Naive thymus-derived CD8-positive, alpha-beta T cell (primary cell): ENCODE results near the gene TCF7L1. TPM values are rescaled to one million over a fixed set of nuclear protein-coding genes. Genes with fewer than 3 reads are reported as not detected.
"Not testable (repeated sequence)": the region's sequence is repeated elsewhere in the genome, so short reads cannot be mapped to it uniquely, and the experiment has no call there.

ENCODE experiments used
- ATAC-seq, 2 donors: fragments of 150-1000 bp; cut with Tn5 transposase in 1 of 2; sonication (Bioruptor Pico), chemical (Tn5 transposase) in 1 of 2; 1 replicate in 1 of 2; 2 replicates in 1 of 2; pipeline ENCODE4 v1.10.0; 2021; ENCODE audit warnings: mild to moderate bottlenecking in 2 of 2, moderate library complexity in 2 of 2
- POLR2A ChIA-PET: fragments of 350-600 bp; sonication (Branson Sonifier 250); formaldehyde crosslinking; loops from one replicate; lab custom pipeline; 2021; ENCODE audit warnings: antibody characterized with exemption; lab: Charles Lee
- DNase-seq, 10 donors: peaks; one replicate each; pipeline versions ENCODE4 v3.0.0 to v3.0.0-alpha.2; 2020 to 2022
- H3K27ac Mint-ChIP-seq, 10 donors: one replicate each; pipeline ENCODE4 v1.8.0; 2020 to 2022; ENCODE audit warnings: mild to moderate bottlenecking in 10 of 10, mixed read lengths in 10 of 10, moderate library complexity in 4 of 10, inconsistent platforms in 1 of 10
- H3K27me3 Mint-ChIP-seq, 5 donors: one replicate each; pipeline ENCODE4 v1.8.0; 2021 to 2022; ENCODE audit warnings: mixed read lengths in 5 of 5
- H3K36me3 Mint-ChIP-seq, 3 donors: one replicate each; pipeline ENCODE4 v1.8.0; 2020 to 2022; ENCODE audit warnings: mixed read lengths in 3 of 3, mild to moderate bottlenecking in 2 of 3, inconsistent platforms in 1 of 3
- H3K4me1 Mint-ChIP-seq, 4 donors: one replicate each; pipeline ENCODE4 v1.8.0; 2021 to 2022; ENCODE audit warnings: mixed read lengths in 4 of 4
- H3K4me3 Mint-ChIP-seq, 10 donors: one replicate each; pipeline ENCODE4 v1.8.0; 2020 to 2022; ENCODE audit warnings: mild to moderate bottlenecking in 10 of 10, mixed read lengths in 10 of 10, moderate library complexity in 6 of 10, inconsistent platforms in 1 of 10
- H3K9me3 Mint-ChIP-seq, 9 donors: one replicate each; pipeline ENCODE4 v1.8.0; 2020 to 2022; ENCODE audit warnings: mixed read lengths in 9 of 9, mild to moderate bottlenecking in 3 of 9, inconsistent platforms in 1 of 9, moderate library complexity in 1 of 9
- polyA plus RNA-seq, 3 donors: library from polyadenylated mRNA; unstranded; fragments of 300-500 nt; fragmentation: Illumina TruSeq; gene quantifications; one replicate each; pipeline ENCODE4 v1.2.3, GENCODE V29; 2021
- total RNA-seq, 8 experiments: library from RNA in 2 of 8; stranded (reverse) in 2 of 8; gene quantifications; one replicate each; pipeline ENCODE4 v1.2.3 and lab custom pipeline; 2021 to 2026

TCF7L1 gene
- total and polyA plus RNA-seq, 5 experiments from 2014 or later = 0.08 to 0.09 TPM; not detected in 3

DNA sequence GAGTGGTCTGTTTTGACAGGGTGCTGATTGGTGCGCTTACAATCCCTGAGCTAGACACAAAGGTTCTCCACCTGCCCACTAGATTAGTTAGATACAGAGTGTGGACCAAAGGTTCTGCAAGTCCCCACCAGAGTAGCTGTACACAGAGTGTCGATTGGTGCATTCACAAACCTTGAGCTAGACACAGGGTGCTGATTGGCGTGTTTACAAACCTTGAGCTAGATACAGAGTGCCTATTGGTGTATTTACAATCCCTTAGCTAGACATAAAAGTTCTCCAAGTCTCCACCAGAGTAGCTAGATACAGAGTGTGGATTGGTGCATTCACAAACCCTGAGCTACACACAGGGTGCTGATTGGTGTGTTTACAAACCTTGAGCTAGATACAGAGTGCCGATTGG is 200.7 kb downstream of the TCF7L1 start:
- H3K27me3 Mint-ChIP-seq, H3K4me1 Mint-ChIP-seq, H3K4me3 Mint-ChIP-seq, H3K36me3 Mint-ChIP-seq, H3K9me3 Mint-ChIP-seq, DNase-seq, H3K27ac Mint-ChIP-seq, ATAC-seq: not testable (repeated sequence)
- POLR2A ChIA-PET = interaction anchor here (4.3 kb wide), 1 partner anchor 21 kb away, joined by 13 read pairs; the partner anchor contains the start of genes ELMOD3 and RETSAT

DNA sequence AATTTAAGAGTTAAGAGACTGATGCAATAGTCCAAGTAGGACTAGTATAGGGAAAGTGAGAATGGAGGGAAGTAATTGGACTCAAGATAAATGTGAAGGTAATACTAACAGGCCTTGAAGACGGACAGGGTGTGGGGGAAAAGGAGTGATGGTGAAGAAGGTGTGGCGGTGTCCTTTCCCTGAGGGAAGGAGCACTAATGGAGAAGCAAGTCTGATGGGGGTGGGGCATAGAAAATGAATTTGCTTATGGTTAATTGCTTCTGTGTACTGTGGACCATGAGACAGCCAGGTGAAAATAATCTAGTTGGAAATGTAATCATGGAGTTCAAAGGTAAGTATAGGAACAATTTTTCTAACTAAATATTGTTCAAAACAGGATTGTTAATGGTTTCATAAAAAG is 201.7 kb downstream of the TCF7L1 start:
- no peaks in the 10 kb centered on the region for H3K27me3 Mint-ChIP-seq
- DNase-seq (no peak), ATAC-seq (no peak)
- H3K4me3 Mint-ChIP-seq = no peak overlapping the region
- POLR2A ChIA-PET = no interaction called here
- H3K4me1 Mint-ChIP-seq = peaks cover 0 to 2% (median 0%) of the 10 kb centered on the region in 4 donors
- H3K9me3 Mint-ChIP-seq = no peaks in the 10 kb centered on the region
- H3K27ac Mint-ChIP-seq = peak overlapping the region in 2 of 10 donors; percentile 22 to 24
- no peaks in the 10 kb centered on the region for H3K36me3 Mint-ChIP-seq

DNA sequence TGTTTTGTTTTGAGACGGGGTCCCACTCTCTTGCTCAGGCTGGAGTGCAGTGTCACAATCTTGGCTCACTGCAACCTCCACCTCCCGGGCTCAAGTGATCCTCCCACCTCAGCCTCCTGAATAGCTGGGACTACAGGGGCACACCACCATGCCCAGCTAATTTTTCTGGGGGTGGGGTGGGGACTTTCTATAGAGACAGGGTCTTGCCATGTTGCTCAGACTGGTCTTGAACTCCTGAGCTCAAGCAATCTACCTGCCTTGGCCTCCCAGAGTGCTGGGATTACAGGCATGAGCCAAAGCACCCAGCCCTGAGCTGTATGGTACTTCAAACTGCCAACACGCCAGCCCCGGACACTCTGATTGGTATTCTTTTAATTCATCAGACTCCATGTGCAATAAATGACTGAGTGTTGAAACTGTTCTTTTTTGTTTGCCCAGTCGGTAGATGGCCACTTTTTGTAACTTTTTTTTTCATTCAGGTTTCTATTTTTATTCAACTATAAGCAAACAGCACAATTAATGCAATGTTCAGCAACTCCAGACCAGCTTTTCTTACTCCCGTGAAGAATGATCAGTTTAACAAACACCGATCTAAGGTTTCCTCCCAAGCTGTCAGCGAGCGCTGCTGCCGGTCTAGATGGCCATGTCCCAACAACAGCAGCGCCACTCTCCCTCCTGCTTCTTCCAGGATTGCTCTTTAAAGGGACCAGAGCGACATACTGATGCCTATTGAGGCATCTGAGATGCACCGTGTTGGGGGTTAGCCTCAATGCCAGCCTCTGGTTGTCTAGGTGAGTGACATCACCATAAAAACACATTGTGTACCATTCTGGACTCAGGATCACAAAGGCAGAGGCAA is 207.1 kb downstream of the TCF7L1 start:
- Mint-ChIP-seq H3K27me3 (no peaks in the 10 kb centered on the region), H3K36me3 (peaks cover 0 to 24% (median 15%) of the 10 kb centered on the region in 3 donors), H3K27ac (no peak overlapping the region), H3K9me3 (no peaks in the 10 kb centered on the region), H3K4me1 (no peaks in the 10 kb centered on the region), H3K4me3 (no peak overlapping the region)
- POLR2A ChIA-PET = no interaction called here
- DNase-seq = no peak
- no peak for ATAC-seq

DNA sequence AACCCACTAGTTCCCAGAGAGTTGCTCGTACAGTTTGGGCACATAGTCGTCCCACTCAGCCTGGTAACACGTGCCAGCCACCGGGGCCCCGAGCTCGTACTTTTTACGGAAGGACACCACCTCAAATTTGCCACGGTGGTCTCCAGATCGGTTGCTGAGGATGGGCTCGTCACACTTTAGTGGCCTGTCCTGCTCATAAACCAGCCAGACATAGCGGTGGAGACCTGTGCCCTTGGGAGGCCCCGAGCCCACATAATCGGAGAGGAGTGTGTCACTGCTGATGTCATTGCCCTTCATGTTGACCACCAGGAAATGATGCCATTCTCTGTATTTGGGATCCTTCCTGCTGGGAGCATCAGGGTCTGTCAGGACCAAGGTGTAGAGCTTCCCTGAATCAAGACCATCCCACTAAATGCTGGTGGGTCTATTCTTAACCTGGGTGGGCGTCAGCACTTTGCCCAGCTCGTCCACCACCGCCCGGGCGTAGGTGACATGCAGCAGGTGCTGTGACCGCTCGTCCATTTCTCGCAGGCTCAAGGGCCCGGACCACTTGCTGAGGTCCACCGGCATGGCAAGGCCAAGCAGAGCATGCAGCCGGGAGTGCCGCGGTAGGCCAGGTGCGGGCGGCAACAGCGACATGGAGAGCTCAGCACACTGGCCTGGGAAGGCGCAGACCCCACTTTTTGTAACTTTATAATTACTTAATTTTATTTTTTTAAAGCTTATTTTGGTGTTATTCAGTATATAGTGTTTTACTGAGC is 208.3 kb downstream of the TCF7L1 start:
- Mint-ChIP-seq H3K4me3 (no peak overlapping the region), H3K36me3 (peaks cover 0 to 36% (median 22%) of the 10 kb centered on the region in 3 donors), H3K27me3 (no peaks in the 10 kb centered on the region), H3K27ac (no peak overlapping the region), H3K4me1 (no peaks in the 10 kb centered on the region), H3K9me3 (no peaks in the 10 kb centered on the region)
- ATAC-seq (no peak), DNase-seq (no peak)
- POLR2A ChIA-PET = interaction anchor here (1.3 to 1.7 kb wide), 2 partner anchors 13 to 15 kb away, joined by 5 to 6 read pairs; partner anchors contain the start of genes ELMOD3 and RETSAT

DNA sequence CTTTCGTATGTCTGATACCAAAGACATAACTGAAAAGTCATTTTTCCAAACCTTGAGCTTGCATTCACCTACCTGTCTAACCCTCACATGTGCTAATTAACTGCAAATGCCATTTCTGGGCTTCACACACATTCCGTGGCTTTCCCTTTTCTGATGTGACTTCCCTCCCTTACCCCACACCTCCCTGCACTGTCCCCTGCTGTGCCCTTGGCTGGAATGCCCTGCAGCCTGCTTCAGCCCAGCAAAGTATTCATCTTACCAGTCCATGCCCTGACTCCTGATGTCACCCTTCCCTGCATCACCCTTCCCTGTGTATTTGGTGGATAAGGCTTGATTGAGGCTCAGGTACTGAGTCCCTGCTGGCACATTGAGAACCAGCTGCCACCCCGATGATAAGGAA is 209.0 kb downstream of the TCF7L1 start:
- Mint-ChIP-seq H3K4me3 (no peak overlapping the region), H3K27me3 (no peaks in the 10 kb centered on the region), H3K36me3 (peaks cover 0 to 43% (median 27%) of the 10 kb centered on the region in 3 donors), H3K9me3 (no peaks in the 10 kb centered on the region), H3K4me1 (no peaks in the 10 kb centered on the region), H3K27ac (peak overlapping the region in 1 of 10 donors; percentile 46)
- ATAC-seq (no peak), DNase-seq (no peak)
- POLR2A ChIA-PET = interaction anchor here (1.3 to 1.7 kb wide), 2 partner anchors 12 to 16 kb away, joined by 5 to 6 read pairs; partner anchors contain the start of genes ELMOD3 and RETSAT

DNA sequence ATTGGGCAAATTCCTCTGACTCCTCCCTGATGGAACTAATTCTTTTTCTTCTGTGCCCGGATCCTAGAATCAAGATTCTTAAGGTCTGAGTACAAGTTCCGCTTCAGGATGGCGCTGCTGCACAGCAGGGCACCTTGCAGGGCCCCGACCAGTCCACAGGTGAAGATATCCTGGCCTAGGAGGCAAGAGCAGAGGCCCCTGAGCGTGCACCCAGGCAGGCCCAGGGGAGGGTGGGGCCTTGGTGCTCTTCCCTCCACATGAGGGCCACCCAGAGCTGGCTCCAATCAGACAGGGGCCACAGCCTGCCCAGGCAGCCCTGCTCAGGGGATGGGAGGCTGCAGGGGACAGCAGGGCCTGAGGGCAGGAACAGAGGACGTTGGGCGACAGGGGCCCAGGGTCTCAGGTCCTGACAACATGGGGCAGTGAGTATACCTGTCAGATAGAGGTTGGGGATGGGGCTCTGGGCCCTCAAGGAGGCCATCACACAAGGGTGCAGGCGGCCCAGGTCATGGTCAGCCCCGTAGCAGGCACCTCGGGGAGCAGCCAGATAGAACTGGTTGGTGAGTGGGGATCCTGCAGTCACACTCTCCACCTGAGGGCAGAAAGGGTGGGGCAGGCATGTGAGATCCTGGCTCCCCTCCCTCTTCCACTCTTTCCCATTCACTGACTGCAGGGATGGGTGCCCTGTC is 210.2 kb downstream of the TCF7L1 start:
- not testable (repeated sequence) for H3K4me1 Mint-ChIP-seq, H3K27me3 Mint-ChIP-seq, H3K9me3 Mint-ChIP-seq, DNase-seq, H3K4me3 Mint-ChIP-seq
- peak in 1 of 2 donors; percentile 20 for ATAC-seq
- H3K36me3 Mint-ChIP-seq = peaks cover 0 to 52% (median 32%) of the 10 kb centered on the region in 3 donors
- H3K27ac Mint-ChIP-seq = peak overlapping the region in 1 of 10 donors; percentile 8
- POLR2A ChIA-PET = interaction anchor here (1.7 kb wide), 1 partner anchor 17 kb away, joined by 5 read pairs; no protein-coding TSS in a partner anchor

DNA sequence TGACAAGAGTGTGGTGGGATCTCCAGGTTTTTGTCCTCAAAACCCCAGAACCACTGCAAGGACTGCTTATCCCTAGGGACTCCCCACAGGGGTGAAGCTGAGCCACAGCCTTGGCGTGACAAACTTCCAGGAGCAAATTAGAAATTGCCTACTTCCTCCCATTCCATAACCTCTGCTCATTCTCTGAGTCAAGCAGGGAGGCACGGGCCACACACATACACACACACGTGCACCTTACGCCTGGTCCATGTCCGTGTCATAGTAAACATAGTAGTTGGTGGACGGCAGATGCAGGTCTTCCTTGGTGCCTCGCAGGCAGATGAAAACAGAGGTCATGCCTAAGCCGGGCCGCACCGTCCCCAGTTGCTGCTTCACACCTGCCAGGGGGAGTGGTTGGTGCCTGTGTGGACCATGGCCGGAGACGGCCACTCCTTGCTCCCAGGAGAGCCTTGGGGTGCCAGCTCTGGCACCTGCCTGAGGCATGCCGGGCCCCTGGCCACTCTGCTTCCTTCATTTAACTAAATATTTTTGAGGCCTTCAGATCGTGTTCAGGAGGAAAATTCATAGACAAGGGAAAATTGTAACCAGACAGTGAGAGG is 211.3 kb downstream of the TCF7L1 start:
- H3K4me3 Mint-ChIP-seq = peak overlapping the region in 1 of 10 donors; percentile 20
- H3K4me1 Mint-ChIP-seq = no peaks in the 10 kb centered on the region
- peaks cover 0 to 61% (median 33%) of the 10 kb centered on the region in 3 donors for H3K36me3 Mint-ChIP-seq
- no peak overlapping the region for H3K27ac Mint-ChIP-seq
- POLR2A ChIA-PET = interaction anchor here (0.6 to 1.9 kb wide), 3 partner anchors 10 to 20 kb away, joined by 3 to 6 read pairs (median 6); partner anchors contain the start of genes ELMOD3, RETSAT and TGOLN2
- ATAC-seq (no peak), DNase-seq (no peak)
- H3K9me3 Mint-ChIP-seq = no peaks in the 10 kb centered on the region
- H3K27me3 Mint-ChIP-seq = no peaks in the 10 kb centered on the region

DNA sequence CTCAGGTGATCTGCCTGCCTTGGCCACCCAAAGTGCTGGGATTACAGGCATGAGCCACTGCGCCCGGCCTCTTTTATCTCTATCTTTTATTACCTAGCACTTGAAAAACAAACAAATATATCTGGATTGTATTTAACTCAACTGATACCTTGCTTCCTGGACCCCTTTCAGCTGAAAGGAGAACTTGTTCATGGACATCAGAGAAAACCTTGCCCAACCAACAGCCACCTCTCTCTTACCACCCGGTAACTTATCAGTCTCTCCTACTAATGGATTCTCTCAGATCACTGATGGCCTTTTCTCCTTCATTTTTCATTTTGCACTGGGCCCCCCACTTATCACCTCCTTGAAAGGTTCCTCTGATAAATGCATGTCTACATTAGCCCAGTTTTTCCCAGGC is 214.4 kb downstream of the TCF7L1 start:
- POLR2A ChIA-PET = interaction anchor here (1.1 kb wide), 1 partner anchor 20 kb away, joined by 3 read pairs; the partner anchor contains the start of gene TGOLN2
- no peak for DNase-seq
- Mint-ChIP-seq H3K36me3 (peaks cover 0 to 75% (median 44%) of the 10 kb centered on the region in 3 donors), H3K4me1 (peaks cover under 1 to 13% (median 2%) of the 10 kb centered on the region in 4 donors), H3K27ac (no peak overlapping the region), H3K27me3 (no peaks in the 10 kb centered on the region), H3K4me3 (no peak overlapping the region), H3K9me3 (no peaks in the 10 kb centered on the region)
- ATAC-seq = no peak

DNA sequence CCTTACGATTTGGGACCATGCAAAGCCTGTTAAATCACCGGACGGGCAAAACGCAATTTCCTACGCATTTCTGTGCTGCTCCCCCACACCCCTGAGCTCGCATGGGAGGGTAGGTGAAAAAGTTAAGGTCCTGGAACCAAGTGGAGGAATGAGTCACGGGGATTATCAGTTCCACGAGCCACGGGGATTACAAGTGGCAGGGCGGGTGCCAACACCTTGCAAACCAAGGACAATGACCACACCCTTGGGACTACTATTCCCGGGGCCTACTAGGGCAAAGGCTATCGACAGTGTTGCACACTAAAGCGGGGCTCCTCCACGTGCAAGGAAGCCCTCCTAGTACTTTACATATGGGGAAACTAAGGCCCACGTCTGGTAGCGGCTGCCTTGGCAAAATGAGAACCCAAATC is 220.7 kb downstream of the TCF7L1 start:
- peak overlapping the region; percentile 89 to 100 (median 98) for H3K4me3 Mint-ChIP-seq
- peaks cover 0 to 44% (median 27%) of the 10 kb centered on the region in 3 donors for H3K36me3 Mint-ChIP-seq
- H3K27ac Mint-ChIP-seq = peak overlapping the region; percentile 95 to 100 (median 99)
- no peaks in the 10 kb centered on the region for H3K27me3 Mint-ChIP-seq
- peak in 1 of 2 donors; percentile 1 for ATAC-seq
- H3K4me1 Mint-ChIP-seq = peaks cover 22 to 66% (median 51%) of the 10 kb centered on the region in 4 donors
- peak in 1 of 10 donors; percentile 3 for DNase-seq
- no peaks in the 10 kb centered on the region for H3K9me3 Mint-ChIP-seq
- POLR2A ChIA-PET = interaction anchor here (0.6 to 7.3 kb wide), 17 partner anchors 8 to 258 kb away, joined by 3 to 122 read pairs (median 6); partner anchors contain the start of genes C2orf68, MAT2A, SH2D6 and TGOLN2

DNA sequence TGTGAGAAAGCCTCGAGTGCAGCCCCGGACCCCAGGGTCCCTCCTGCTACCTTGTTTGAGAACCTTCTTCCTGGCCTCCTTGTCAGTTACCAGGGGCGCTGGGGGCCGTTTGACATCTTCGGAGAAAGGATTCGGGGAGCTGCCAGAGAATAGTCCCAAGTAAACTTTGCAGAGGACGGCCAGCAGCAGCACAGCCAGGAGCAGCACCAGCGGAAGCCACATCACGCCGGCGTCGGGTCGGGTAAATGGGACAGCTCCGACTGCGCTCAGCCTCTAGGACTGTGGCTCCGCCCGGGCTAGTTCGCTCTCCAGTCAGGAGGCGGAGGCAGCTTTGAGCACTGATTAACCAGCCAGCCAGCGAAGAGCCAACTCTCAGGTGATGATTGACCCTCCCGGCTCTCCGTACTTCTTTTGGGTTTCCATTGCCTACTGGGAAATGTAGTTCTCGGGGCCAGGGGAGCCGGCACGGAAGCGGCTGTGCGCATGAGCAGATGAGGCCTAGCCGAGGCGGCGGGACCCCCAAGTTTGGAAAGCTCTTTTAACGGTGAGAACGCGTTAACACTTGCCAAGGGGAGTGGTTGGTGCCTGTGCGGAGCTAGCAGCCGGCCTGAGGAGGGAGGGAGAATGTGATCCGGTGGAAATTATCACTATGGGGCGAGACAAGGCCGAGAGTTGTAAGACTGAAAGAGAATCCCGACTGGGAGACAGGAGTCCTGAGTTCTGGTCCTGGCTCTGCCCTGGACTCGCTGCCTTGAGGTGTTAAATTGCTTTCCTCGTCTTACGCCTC is 221.3 kb downstream of the TCF7L1 start, which contains the start of the genes ELMOD3 and RETSAT:
Gene ELMOD3, plus strand, starts transcription at position 484 of the 787 bp plus-strand sequence. CDS start 2,430 bp downstream, outside the sequence.
Gene RETSAT, minus strand, starts transcription at position 243 of the 787 bp plus-strand sequence. Its CDS starts 21 bp downstream, at position 222.
- peak; percentile 85 to 99 (median 98) for DNase-seq
- peak; percentile 98 to 99 for ATAC-seq
- no peaks in the 10 kb centered on the region for H3K27me3 Mint-ChIP-seq
- peaks cover 0 to 43% (median 25%) of the 10 kb centered on the region in 3 donors for H3K36me3 Mint-ChIP-seq
- peak within 1 kb of the TSS; percentile 95 to 100 (median 99) for H3K27ac Mint-ChIP-seq
- POLR2A ChIA-PET = interaction anchor here (0.6 to 7.3 kb wide), 20 partner anchors 9 to 642 kb away, joined by 3 to 122 read pairs (median 6); partner anchors contain the start of genes C2orf68, MAT2A, SH2D6 and TGOLN2
- no peaks in the 10 kb centered on the region for H3K9me3 Mint-ChIP-seq
- H3K4me1 Mint-ChIP-seq = peaks cover 22 to 68% (median 53%) of the 10 kb centered on the region in 4 donors
- H3K4me3 Mint-ChIP-seq = peak within 1 kb of the TSS; percentile 89 to 100 (median 98)
